ENCODE results near the gene AHRR. TPM values are rescaled to one million over a fixed set of nuclear protein-coding genes. Genes with fewer than 3 reads are reported as not detected.

AHRR gene
- total RNA-seq, 2 donors from 2014 or later: 1.9 to 17.7 TPM

DNA sequence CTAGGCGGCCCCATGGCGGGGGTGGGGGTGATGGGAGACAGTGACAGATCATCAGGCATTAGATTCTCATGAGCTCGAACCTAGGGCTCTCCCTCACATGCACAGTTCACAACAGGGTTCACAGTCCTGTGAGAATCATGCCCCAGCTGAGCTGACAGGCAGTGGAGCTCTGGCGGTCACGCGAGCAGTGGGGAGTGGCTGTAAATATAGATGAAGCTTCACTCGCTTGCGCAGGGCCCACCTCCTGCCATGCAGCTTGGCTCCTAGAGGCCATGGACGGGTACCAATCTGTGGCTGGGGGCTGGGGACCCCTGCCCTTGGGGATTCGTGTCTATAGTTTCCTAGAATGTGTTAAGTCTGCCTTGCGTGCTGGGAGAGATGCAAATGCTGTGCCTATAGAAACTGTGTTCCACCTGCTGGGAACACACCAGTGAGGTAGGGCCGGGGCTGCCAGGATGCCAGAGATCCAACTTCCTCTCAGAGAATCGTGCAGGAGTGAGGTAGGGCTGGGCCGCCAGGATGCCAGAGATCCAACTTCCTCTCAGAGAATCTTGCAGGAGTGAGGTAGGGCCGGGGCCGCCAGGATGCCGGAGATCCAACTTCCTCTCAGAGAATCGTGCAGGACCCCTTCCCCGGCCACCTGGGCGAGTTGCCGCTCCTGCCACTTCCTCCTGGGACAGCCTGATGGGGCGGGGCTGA is 107.4 kb downstream of the AHRR start:
- Histone ChIP-seq H3K27ac (no peak overlapping the region), H3K4me1 (replicated peaks) (no peaks in the 10 kb centered on the region), H3K9me3 (no peaks in the 10 kb centered on the region), H3K27me3 (replicated peaks; ENCODE audit: insufficient read depth) (no peaks in the 10 kb centered on the region), H3K36me3 (no peaks in the 10 kb centered on the region), H3K4me3 (no peak overlapping the region)
- TF ChIP-seq, protein P1, sequence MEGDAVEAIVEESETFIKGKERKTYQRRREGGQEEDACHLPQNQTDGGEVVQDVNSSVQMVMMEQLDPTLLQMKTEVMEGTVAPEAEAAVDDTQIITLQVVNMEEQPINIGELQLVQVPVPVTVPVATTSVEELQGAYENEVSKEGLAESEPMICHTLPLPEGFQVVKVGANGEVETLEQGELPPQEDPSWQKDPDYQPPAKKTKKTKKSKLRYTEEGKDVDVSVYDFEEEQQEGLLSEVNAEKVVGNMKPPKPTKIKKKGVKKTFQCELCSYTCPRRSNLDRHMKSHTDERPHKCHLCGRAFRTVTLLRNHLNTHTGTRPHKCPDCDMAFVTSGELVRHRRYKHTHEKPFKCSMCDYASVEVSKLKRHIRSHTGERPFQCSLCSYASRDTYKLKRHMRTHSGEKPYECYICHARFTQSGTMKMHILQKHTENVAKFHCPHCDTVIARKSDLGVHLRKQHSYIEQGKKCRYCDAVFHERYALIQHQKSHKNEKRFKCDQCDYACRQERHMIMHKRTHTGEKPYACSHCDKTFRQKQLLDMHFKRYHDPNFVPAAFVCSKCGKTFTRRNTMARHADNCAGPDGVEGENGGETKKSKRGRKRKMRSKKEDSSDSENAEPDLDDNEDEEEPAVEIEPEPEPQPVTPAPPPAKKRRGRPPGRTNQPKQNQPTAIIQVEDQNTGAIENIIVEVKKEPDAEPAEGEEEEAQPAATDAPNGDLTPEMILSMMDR (IDR thresholded peaks at IDR 0.05): no peak
- TF ChIP-seq POLR2AphosphoS5 (IDR thresholded peaks at IDR 0.05) (no peak), POLR2A (IDR thresholded peaks at IDR 0.05) (no peak)
- 92% methylated on average over 22 of the region's 22 CpGs for WGBS
- no peak for DNase-seq (ENCODE audit: low spot score)
- intact Hi-C loops (cut with DNase I): no loop called here

DNA sequence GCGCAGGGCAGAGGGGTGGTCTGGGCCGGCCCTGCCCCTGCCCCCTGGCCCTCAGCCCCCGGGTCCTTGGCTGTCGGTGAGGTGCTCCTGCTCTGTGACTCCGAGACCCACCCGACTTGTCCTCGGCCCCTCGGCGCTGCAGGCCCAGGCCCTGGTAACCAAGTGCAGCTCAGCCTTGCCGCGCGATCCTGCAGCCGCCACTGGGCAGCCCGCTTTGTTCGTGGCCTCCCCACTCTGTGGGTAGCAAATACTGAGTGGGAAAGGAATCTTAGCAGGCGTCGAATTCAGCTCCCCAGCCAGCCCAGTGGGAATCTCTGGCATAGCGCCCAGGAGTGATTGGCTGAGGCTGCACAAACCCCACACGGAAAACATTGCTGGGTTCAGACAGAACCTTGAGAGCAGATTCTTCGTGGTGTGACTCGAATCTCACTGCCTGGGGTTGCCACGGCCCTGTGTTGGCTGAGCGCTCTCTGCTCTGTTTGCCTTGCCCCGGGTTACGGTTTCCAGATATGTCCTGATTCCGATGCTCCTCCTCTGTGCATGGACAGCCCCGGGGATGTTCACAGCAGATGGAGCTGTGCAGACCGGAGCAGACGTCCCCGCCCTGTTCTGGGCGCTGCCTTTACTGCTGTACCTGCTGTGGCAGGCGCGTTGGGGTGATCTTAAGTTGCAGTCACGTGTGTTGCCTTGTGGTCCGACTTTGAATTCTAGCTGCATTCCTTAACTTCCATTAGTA is 108.1 kb downstream of the AHRR start:
- Histone ChIP-seq H3K9me3 (no peaks in the 10 kb centered on the region), H3K27ac (no peak overlapping the region), H3K27me3 (replicated peaks; ENCODE audit: insufficient read depth) (no peaks in the 10 kb centered on the region), H3K4me1 (replicated peaks) (no peaks in the 10 kb centered on the region), H3K4me3 (no peak overlapping the region), H3K36me3 (no peaks in the 10 kb centered on the region)
- TF ChIP-seq POLR2A (IDR thresholded peaks at IDR 0.05) (no peak), POLR2AphosphoS5 (IDR thresholded peaks at IDR 0.05) (no peak)
- TF ChIP-seq, protein P1 (IDR thresholded peaks at IDR 0.05): no peak
- DNase-seq (ENCODE audit: low spot score): no peak
- WGBS: 53% methylated on average over 35 of the region's 35 CpGs
- intact Hi-C loops (cut with DNase I): no loop called here

DNA sequence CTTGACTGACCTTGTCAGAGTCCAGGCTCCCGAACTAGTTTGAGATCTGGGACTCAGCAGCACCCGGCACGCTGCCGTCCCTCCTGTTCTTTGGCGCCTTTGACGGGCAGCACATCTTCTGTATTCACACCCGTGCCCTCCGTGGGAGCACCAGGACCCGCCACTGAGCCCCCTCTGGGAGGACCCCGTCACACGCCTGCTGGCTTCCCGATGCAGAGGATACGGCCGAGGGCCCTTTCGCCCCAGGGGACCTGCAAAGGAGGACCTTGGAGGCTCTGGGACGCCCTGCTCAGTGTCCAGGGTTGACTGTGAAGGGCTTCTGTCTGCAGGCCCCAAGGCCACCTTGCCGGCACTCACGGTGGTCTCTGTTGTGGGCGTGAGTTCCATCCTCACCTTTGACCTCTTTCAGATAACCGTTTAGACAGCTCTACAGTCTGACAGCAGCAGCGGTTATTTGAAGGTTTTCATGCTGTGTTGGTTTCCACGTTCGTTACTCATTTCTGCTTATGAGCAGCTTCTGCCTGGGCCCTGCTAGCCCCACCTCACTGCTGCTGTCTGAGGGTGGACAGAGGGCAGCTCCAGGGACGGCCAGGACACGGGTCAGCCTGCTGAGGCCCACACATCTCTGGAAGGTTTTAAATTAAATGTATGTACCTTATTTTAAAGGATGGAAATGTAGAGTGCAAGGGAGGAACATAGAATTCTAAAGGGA is 108.9 kb downstream of the AHRR start:
- DNase-seq (ENCODE audit: low spot score): no peak

DNA sequence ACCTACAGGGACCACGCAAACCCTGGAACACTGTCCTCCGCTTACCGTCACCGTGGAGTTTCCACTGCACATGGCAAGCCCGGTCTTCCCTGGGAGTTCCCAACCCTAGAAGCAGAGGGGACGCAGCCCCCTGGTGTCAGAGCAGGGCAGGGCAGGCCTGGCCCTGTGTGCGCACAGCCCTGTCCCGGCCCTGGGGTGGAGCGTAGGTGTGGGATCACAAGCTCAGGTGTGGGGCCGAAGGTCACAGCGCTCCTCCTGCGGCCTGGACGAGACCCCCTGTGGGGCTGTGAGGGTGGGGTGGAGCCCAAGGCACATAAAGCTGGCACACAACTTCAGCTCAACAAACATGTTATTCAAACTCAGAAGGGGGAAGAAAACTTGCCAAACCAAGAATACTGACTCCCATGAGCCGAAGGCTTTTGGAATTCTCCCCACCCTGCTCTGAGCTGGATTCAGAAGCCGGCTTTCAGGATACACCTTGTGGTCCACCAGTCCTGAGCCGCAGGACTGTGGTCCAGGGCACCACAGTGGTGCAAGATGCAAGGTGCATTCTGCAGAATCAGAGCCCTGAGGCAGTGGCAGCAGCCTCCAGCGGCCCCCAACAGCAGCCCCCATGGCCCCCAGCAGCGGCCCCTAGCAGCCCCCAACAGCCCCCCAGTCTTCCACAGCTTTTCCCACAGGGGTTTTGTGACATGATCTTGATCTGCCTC is 109.6 kb downstream of the AHRR start:
- TF ChIP-seq, protein P1 (IDR thresholded peaks at IDR 0.05): peak in 2 of 4 experiments; percentile 30 to 39
- TF ChIP-seq POLR2A (IDR thresholded peaks at IDR 0.05): no peak
- Histone ChIP-seq H3K4me1 (replicated peaks) (no peaks in the 10 kb centered on the region), H3K4me3 (no peak overlapping the region), H3K27me3 (replicated peaks; ENCODE audit: insufficient read depth) (no peaks in the 10 kb centered on the region), H3K9me3 (no peaks in the 10 kb centered on the region), H3K27ac (no peak overlapping the region), H3K36me3 (no peaks in the 10 kb centered on the region)
- DNase-seq (ENCODE audit: low spot score): no peak
- 56% methylated on average over 17 of the region's 18 CpGs for WGBS
- intact Hi-C loops (cut with DNase I): no loop called here

More for the DNA sequence above, 108.9 kb downstream of the AHRR start:
- H3K4me3 ChIP-seq: no peak overlapping the region
- H3K27me3 ChIP-seq (replicated peaks; ENCODE audit: insufficient read depth): no peaks in the 10 kb centered on the region
- H3K27ac ChIP-seq: no peak overlapping the region
- WGBS: 89% methylated on average over 21 of the region's 25 CpGs
- no peaks in the 10 kb centered on the region for H3K9me3 ChIP-seq
- H3K4me1 ChIP-seq (replicated peaks): no peaks in the 10 kb centered on the region
- no peaks in the 10 kb centered on the region for H3K36me3 ChIP-seq
- TF ChIP-seq, protein P1 (IDR thresholded peaks at IDR 0.05): no peak
- TF ChIP-seq POLR2A (IDR thresholded peaks at IDR 0.05) (no peak), POLR2AphosphoS5 (IDR thresholded peaks at IDR 0.05) (no peak)
- intact Hi-C loops (cut with DNase I): no loop called here
